Activated naive CD4-positive, alpha-beta T cell treated with anti-CD3 and anti-CD28 coated beads, Interleukin-2, amount 50 U/mL, for 16 hours (primary cell): ENCODE data around the gene MINDY4B.
"Not testable (repeated sequence)": the region's sequence is repeated elsewhere in the genome, so short reads cannot be mapped to it uniquely, and the experiment has no call there.

Experiments used
- DNase-seq: peaks from one replicate; pipeline ENCODE4 v3.0.0-alpha.2; 2020

Gene MINDY4B

GRCh38 chr3:150898046-150898754, 7.0 kb downstream of the MINDY4B start:
- DNase-seq, result no peak

DNA sequence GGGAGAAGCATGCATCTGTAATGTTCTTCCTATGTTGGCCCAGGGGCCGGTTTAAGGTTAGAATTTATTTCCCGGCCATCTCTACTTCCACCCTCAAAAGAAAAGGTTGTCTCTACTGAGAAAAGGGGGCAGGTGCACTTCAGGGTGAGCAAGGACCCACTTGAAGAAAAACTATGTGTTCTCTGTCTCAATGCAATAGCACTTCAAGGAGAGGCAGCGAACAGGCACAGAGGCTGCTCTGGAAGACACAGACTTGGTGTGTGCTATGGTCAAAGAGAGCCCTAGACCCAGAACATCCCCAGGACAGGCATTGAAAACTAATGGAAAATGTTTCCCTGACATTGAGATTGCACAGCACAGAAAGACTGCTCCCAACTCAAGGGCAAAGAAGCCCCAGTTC, 7.6 kb downstream of the MINDY4B start:
- DNase-seq, result no peak

GRCh38 chr3:150890831-150891230, 14.4 kb downstream of the MINDY4B start:
- DNase-seq, result no peak

- DNase-seq, result no peak
Measured at GRCh38 chr3:150890295-150890694, 14.9 kb downstream of the MINDY4B start.

GRCh38 chr3:150889106-150889505, 16.1 kb downstream of the MINDY4B start:
- DNase-seq, result no peak

- DNase-seq, result no peak
Measured at GRCh38 chr3:150887031-150887430, 18.2 kb downstream of the MINDY4B start.

GRCh38 chr3:150885535-150885934, 19.7 kb downstream of the MINDY4B start:
- DNase-seq, result no peak

DNA sequence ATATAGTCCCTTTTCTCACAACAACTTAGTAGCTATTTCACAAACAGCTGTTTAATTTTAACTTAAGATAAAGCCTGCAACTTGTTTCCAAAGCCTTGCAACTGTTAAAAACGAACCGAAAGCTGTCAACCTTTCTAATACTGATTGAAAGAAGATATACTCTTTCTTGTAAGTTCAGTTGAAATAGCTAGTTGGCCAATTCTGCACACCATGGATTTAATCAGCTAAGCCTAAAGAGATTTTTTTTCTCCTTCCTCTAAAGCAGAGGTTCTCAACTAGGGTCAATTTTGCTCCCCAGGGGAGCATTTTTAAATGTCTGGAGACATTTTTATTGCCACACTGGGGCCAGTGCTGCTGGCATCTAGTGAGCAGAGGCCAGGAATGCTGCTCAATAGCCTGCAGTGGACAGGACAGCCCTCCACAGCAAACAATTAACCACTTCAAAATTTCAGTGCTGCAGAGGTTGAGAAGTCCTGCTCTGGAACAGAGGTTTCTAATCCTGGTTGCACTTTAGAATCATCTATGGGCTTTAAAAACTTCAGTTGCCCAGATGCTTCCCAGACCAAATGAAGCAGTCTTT, 26.2 kb downstream of the MINDY4B start:
- no peak for DNase-seq

- no peak for DNase-seq
Measured at GRCh38 chr3:150878290-150878689, 26.9 kb downstream of the MINDY4B start.

DNA sequence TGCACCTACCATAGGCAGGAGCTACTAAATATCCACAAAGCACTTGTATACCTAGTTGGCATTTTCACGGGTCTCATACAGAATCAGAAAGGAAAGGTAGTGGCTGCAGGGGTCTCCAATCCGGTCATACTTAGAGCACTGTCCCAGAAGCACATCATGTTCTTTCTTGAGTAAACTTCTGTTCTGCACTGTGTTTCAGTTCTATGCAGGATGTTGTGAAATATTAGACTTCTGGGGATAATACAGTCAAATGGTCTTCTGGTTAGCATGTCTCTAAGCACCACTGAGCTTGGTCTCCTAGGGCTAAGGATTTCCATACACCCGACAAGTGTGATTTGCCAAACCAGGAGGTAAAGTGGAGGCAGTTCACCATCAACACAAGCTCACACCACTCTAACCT, 27.9 kb downstream of the MINDY4B start:
- DNase-seq, result no peak

- DNase-seq, result no peak
Measured at GRCh38 chr3:150876611-150877265, 28.5 kb downstream of the MINDY4B start.

DNA sequence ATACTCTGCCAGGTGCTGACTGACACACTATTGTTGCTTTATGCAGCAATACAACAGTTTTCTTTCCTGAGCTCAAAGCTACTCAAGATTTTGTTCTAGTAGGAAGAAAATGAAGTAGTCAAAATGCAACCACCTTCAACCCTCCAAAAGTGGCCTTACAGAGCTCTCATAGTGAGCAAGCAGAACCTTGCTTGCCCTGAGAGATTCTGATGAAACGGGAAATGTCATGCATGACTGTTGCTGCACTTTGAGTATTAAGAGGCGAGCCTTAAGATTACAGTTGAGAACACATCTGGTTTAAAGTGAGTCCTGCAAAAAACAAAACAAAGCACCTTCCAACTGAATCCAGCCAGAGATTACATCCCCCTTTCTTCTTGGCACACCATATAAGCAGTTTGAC, 29.7 kb downstream of the MINDY4B start:
- no peak for DNase-seq

- DNase-seq, result no peak
Measured at GRCh38 chr3:150874666-150875219, 30.5 kb downstream of the MINDY4B start.

DNA sequence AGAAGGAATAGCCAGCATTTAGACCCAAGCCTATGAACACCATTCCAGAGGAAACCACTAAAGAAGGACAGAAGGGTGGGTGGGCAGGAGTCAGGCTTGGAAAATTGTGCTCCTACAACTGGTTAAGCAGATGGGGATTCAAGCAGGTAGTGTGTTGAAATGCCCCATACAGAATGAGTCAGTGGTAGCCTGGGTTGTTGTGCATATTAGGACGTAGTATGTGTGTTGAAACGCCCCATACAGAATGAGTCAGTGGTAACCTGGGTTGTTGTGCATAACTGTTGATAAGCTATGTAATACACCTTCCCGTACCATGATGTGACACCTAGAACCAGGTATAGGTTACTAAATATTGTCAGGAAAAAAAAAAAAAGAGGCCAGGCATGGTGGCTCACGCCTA, 34.0 kb downstream of the MINDY4B start:
- no peak for DNase-seq

GRCh38 chr3:150870406-150870805, 34.8 kb downstream of the MINDY4B start:
- DNase-seq, result no peak

- DNase-seq, result no peak
Measured at GRCh38 chr3:150868282-150868681, 37.0 kb downstream of the MINDY4B start.

GRCh38 chr3:150867434-150867833, 37.8 kb downstream of the MINDY4B start:
- no peak for DNase-seq

DNA sequence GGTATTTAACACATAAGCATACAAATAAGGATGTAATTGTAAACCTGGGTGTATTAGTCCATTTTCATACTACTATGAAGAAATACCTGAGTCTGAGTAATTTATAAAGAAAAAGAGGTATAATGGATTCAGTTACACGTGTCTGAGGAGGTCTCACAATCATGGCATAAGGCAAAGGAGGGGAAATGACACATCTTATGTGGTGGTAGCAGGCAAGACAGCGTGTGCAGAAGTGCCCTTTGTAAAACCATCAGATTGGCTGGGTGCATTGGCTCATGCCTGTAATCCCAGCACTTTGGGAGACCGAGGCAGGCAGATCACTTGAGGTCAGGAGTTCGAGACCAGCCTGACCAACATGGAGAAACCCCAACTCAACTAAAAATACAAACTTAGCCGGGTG, 41.3 kb downstream of the MINDY4B start:
- not testable (repeated sequence) for DNase-seq

DNA sequence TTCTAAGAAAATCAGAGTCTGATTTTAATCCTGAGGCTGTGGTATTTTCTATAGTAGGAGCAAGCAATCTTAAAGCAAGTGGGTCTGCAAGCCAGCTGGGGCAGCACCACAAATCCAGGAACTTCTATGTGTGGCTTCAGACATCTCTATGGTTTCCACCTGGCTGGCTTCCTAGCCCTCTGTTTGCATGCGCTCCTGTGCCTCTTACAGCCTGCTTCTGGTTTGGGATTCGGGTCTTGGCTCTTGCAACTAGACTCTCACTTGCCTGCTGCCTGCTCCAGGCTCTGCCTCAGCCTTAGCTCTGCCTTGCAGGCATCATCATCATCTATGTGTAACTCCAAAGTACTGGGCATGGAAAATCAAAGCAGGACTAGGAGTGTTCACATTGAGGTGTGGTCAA, 43.4 kb downstream of the MINDY4B start:
- DNase-seq, result no peak

DNA sequence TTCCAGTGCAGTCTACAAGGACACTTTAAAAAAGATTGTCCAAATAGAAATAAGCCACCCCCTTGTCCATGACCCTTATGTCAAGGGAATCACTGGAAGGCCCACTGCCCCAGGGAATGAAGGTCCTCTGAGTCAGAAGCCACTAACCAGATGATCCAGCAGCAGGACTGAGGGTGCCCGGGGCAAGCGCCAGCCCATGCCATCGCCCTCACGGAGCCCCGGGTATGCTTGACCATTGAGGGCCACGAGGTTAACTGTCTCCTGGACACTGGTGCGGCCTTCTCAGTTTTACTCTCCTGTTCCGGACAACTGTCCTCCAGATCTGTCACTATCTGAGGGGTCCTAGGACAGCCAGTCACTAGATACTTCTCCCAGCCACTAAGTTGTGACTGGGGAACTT, 47.3 kb downstream of the MINDY4B start:
- not testable (repeated sequence) for DNase-seq

DNA sequence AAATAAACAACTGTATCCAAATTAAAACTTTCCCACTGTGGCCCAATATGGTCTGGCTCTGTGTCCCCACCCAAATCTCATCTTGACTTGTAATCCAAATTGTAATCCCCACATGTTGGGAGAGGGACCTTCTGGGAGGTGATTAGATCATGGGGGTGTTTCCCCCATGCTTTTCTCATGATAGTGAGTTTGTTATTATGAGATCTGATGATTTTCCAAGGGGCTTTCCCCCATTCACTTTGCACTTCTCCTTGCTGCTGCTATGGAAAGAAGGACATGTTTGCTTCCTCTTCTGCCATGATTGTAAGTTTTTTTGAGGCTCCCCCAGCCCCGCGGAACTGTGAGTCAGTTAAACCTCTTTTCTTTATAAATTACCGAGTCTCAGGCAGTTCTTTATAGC, 55.0 kb downstream of the MINDY4B start:
- no peak for DNase-seq

DNA sequence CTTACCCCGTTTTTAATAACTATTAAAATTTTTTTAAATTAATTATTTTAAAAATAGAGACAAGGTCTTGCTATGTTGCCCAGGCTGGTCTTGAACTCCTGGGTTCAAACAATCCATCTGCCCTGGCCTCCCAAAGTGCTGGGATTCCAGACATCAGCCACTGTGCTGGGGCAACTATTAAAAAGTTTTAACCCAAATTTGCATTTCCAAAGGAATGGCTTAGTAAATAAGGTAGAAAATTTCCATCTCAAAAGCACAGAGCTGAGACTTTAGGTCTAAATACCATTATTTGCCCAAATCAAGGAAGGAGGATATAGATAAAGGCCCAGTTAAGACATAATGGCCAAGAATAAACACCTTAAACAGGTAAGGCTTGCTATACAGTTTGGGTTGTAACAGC, 56.4 kb downstream of the MINDY4B start:
- DNase-seq, result no peak

DNA sequence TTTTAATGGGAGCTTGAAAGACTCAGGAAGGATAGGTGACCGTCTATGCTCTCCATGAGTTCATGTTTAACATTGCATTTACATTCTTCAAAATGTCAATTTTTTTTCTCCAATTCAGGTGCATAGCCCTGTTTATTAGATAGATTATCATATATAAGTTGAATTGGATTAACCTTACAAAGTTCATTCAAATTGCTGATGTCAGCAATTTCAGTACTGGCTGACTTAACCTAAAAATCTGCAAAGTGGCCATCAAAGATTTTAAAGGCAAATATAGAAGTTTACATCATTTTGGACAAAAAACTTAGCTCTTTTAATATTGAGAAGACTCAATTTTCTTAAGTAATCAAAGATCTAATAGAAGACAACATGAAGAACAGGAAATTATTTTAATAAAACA, 57.8 kb downstream of the MINDY4B start:
- no peak for DNase-seq

GRCh38 chr3:150844484-150844883, 60.8 kb downstream of the MINDY4B start:
- no peak for DNase-seq
